GM21529 (cell line): Measurements from ENCODE around the gene USP34.
"Not testable (repeated sequence)": the region's sequence is repeated elsewhere in the genome, so short reads cannot be mapped to it uniquely, and the experiment has no call there.

Source experiments
- ATAC-seq: cut with Tn5 transposase; IDR thresholded peaks from one replicate; pipeline ENCODE4 v1.9.1; 2021; ENCODE audit not compliant: unreplicated experiment

Gene USP34

GRCh38 chr2:61465045-61465444 lies 5.8 kb downstream of the USP34 start:
- ATAC-seq = no peak

- peak; percentile 18 for ATAC-seq
These were observed 7.0 kb downstream of the USP34 start for GRCh38 chr2:61463769-61464475.

GRCh38 chr2:61461404-61461803 lies 9.5 kb downstream of the USP34 start:
- no peak for ATAC-seq

GRCh38 chr2:61460163-61460562 lies 10.7 kb downstream of the USP34 start:
- ATAC-seq = no peak

- no peak for ATAC-seq
These were observed 14.0 kb downstream of the USP34 start for GRCh38 chr2:61456746-61457420.

GRCh38 chr2:61456070-61456745 lies 14.7 kb downstream of the USP34 start:
- no peak for ATAC-seq

GRCh38 chr2:61454972-61455371 lies 15.9 kb downstream of the USP34 start:
- ATAC-seq = not testable (repeated sequence)

- no peak for ATAC-seq
These were observed 16.5 kb downstream of the USP34 start for GRCh38 chr2:61454383-61454782.

GRCh38 chr2:61452392-61452791 lies 18.5 kb downstream of the USP34 start:
- no peak for ATAC-seq

- ATAC-seq = no peak
These were observed 19.7 kb downstream of the USP34 start for GRCh38 chr2:61451178-61451577.

GRCh38 chr2:61450144-61450543 lies 20.7 kb downstream of the USP34 start:
- no peak for ATAC-seq

GRCh38 chr2:61448229-61448628 lies 22.7 kb downstream of the USP34 start:
- no peak for ATAC-seq

GRCh38 chr2:61446971-61447370 lies 23.9 kb downstream of the USP34 start:
- ATAC-seq = not testable (repeated sequence)

- ATAC-seq = peak; percentile 83
These were observed 27.4 kb downstream of the USP34 start for GRCh38 chr2:61443342-61444041.

DNA sequence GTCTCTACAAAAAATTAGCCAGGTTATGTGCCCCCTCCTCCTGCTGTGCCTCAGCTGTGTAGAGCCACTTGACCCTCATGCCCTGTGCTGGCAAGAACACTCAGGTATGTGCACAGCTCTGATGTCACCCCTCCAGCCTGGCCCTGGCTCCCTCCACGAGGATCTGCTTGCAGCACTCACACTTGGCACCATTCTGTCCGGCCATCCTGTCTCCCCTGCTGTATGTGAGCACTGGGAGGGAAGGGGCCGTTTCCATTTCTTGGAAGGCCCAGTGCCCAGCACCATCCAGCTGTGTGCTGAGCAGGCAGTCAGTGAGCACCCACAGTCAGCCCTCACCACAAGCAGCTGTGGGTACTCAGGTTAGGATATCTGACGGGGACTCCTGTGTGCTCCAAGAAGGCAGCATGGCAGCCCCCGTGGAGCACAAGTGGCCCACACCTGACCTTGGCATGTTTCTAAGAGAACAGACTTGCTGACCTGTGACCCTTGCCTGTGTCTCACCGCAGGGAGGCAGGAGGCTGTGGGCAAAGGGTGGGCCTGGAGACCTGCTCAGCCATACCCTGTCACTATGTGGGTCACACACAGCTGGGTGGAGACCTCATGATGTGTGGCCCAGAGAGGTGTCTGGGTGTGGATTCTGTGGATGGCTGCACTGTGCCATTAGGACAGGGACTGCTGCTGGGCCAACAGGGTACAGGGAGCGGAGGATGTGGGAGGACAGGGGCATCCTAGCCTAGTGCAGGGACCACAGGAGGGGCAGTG lies 31.5 kb downstream of the USP34 start:
- no peak for ATAC-seq

DNA sequence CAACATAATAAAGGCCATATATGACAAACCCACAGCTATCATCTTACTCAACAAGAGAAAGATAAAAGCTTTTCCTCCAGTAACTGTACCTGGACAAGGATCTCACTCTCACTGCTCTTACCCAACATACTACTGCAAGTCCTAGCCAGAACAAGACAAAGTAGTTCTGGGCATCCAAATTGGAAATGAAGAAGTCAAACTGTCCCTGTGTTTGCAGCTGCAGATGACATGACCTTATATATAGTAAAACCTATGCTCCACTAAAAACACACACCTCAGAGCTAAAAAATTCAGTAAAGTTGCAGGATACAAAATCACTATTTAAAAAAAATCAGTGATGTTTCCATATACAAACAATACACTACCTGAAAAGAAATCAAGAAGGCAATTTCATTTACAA lies 32.2 kb downstream of the USP34 start:
- ATAC-seq = no peak

DNA sequence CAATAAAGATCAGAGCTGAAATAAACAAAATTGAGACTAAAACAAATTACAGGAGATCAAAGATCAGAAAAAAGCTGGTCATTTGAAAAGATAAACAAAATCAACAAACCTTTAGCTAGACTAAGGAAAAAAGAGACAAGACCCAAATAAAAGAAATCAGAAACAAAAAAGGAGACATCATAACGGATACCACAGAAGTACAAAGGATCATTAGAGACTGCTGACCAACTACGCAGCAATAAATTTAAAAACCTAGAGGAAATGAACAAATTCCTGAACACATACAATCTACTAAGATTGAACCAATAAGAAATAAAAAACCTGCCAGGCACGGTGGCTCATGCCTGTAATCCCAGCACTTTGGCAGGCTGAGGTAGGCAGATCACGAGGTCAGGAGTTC lies 33.7 kb downstream of the USP34 start:
- ATAC-seq = no peak

DNA sequence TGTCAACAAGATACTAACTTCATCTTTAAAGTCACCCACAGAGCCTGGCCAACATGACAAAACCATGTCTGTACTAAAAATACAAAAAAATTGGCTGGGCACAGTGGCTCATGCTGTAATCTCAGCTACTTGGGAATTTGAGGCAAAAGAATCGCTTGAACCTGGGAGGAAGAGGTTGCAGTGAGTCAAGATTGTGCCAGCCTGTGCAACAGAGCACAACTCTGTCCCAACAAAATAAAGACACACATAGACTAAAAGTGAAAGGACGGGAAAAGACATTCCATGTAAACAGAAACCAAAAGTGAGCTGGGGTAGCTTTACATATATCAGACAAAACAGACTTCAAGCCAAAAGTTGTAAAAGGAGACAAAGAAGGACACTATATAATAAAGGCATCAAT lies 34.8 kb downstream of the USP34 start:
- no peak for ATAC-seq

- no peak for ATAC-seq
These were observed 35.6 kb downstream of the USP34 start for GRCh38 chr2:61435291-61435690.

DNA sequence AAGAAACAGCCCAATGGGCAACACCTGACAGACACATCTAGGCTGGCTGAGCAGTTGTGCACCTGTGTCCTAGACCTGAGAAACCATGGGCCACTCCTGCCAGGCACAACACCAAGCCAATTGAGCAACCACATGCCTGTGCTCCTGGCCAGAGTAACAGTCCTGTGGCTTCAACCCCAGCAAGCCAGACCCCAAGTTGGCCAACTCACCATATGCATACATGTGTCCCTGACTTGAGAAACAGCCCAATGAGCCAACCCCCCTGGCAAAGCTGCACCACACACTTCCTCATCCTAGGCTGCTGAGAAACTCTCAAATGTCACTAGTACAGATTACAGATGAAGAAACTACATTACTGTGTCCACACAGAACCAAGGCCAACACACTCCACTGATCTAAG lies 36.6 kb downstream of the USP34 start:
- no peak for ATAC-seq

DNA sequence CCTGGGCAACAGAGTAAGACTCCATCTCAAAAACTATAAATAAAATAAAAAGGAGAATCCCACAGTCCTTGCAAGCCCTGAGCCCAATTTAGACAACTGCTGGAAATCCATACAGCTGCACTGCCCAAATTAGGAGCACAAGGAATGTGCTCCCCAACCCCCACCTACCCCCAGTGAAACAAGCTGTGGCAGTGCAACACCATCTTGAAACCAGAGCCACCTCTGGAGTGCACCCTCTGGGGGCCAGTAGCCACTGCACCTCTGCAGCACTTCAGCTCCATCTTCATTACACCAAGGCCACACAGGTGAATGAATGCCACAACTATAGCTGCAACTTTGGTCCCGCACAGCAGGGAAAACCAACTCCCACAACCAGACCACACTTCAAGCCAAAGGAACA lies 37.3 kb downstream of the USP34 start:
- ATAC-seq = no peak
